Hematopoietic multipotent progenitor cell treated with erythropoietin and hydrocortisone succinate and interleukin-3 and kit ligand, for 8 days (in vitro differentiated cells): ENCODE measurements around the gene SLC7A8.

Experiments used
- DNase-seq: peaks from one replicate; pipeline ENCODE4 v3.0.0-alpha.2; 2015

The SLC7A8 gene

GRCh38 chr14:23154964-23155587 is 28.4 kb downstream of the SLC7A8 start:
- no peak for DNase-seq

GRCh38 chr14:23153851-23154796 is 29.3 kb downstream of the SLC7A8 start:
- DNase-seq = peak; percentile 76

- DNase-seq = no peak
Observed at GRCh38 chr14:23151342-23151741, 32.1 kb downstream of the SLC7A8 start.

GRCh38 chr14:23149745-23150144 is 33.7 kb downstream of the SLC7A8 start:
- no peak for DNase-seq

- DNase-seq = no peak
Observed at GRCh38 chr14:23148591-23149249, 34.7 kb downstream of the SLC7A8 start.

- DNase-seq = no peak
Observed at GRCh38 chr14:23147676-23148075, 35.8 kb downstream of the SLC7A8 start.

GRCh38 chr14:23146980-23147379 is 36.5 kb downstream of the SLC7A8 start:
- DNase-seq = no peak

GRCh38 chr14:23146351-23146910 is 37.0 kb downstream of the SLC7A8 start:
- DNase-seq = peak; percentile 77

GRCh38 chr14:23145794-23146350 is 37.6 kb downstream of the SLC7A8 start:
- DNase-seq = no peak

- no peak for DNase-seq
Observed at GRCh38 chr14:23143911-23144310, 39.5 kb downstream of the SLC7A8 start.

- no peak for DNase-seq
Observed at GRCh38 chr14:23142826-23143225, 40.6 kb downstream of the SLC7A8 start.

- no peak for DNase-seq
Observed at GRCh38 chr14:23141706-23142444, 41.6 kb downstream of the SLC7A8 start.

- no peak for DNase-seq
Observed at GRCh38 chr14:23140371-23140770, 43.1 kb downstream of the SLC7A8 start.

- no peak for DNase-seq
Observed at GRCh38 chr14:23139874-23140273, 43.6 kb downstream of the SLC7A8 start.

GRCh38 chr14:23137813-23138535 is 45.5 kb downstream of the SLC7A8 start:
- DNase-seq = no peak

- DNase-seq = no peak
Observed at GRCh38 chr14:23137192-23137812, 46.2 kb downstream of the SLC7A8 start.

- DNase-seq = no peak
Observed at GRCh38 chr14:23136566-23137133, 46.8 kb downstream of the SLC7A8 start.

GRCh38 chr14:23132970-23133369 is 50.5 kb downstream of the SLC7A8 start:
- no peak for DNase-seq

GRCh38 chr14:23131482-23131881 is 52.0 kb downstream of the SLC7A8 start:
- DNase-seq = no peak

- no peak for DNase-seq
Observed at GRCh38 chr14:23130871-23131270, 52.6 kb downstream of the SLC7A8 start.
